Testis (tissue), 2 donors: Measurements from ENCODE around the gene METTL4.

Experiments used
- CTCF ChIP-seq, 3 experiments: fragments of 450-650 bp in 2 of 3; fragments of 200-600 bp in 1 of 3; sonication (generic) in 1 of 3; IDR thresholded peaks; one replicate each; pipeline ENCODE4 v1.5.1; 2016 to 2019; ENCODE audit warnings: antibody characterized with exemption in 3 of 3, mild to moderate bottlenecking in 2 of 3, moderate library complexity in 1 of 3
- POLR2A ChIP-seq: fragments of 450-650 bp; IDR thresholded peaks from one replicate; pipeline ENCODE4 v1.6.1; 2017; ENCODE audit warnings: antibody characterized with exemption, mild to moderate bottlenecking, moderate library complexity

- TF ChIP-seq CTCF (IDR thresholded peaks at IDR 0.05), result no peak
- TF ChIP-seq POLR2A, result no peak
Observed at GRCh38 chr18:2511451-2511850, 59.9 kb downstream of the METTL4 start.
